Germinal center (tissue), 1 donor: Measurements from ENCODE around the gene PIGS.

Experiments used
- DNase-seq: peaks from one replicate; pipeline ENCODE4 v3.0.0; 2012; ENCODE audit warnings: mixed read lengths, low spot score

The PIGS gene

DNA sequence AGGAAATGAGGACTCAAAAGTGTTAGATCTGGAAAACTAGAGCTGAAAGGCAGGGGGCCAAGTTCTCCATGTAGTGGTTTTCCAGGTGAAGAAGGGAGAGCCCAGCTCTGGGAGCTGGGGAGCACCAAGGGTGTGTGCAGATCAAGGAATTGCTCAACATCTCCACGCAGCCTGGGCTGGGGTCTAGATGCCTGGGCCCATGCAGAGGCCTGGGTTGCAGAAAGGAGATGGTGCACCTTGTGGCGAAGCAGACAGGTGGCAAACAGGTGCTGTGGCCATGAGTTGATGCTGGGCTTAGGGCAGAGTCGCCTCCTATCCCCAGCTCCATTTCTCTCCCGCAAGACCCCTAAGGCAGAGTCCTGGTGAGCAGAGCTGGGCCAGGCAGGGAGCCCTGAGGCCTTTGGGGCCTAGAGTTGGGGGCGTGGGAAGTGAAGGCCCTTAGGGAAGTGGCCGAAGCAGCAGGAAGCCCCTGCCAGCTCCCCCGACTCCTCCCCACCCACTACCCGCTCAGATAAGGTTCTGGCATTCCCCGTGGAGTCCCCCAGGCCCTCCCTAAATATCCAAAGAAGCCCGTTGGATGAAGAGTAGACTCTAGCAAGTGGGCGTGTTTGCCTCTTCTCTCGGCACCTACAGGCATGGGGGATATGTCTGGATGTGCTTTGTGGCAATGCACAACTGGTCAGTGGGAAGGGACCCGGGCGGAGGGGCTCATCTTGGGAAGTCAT is 64.4 kb downstream of the PIGS start:
- DNase-seq: no peak

DNA sequence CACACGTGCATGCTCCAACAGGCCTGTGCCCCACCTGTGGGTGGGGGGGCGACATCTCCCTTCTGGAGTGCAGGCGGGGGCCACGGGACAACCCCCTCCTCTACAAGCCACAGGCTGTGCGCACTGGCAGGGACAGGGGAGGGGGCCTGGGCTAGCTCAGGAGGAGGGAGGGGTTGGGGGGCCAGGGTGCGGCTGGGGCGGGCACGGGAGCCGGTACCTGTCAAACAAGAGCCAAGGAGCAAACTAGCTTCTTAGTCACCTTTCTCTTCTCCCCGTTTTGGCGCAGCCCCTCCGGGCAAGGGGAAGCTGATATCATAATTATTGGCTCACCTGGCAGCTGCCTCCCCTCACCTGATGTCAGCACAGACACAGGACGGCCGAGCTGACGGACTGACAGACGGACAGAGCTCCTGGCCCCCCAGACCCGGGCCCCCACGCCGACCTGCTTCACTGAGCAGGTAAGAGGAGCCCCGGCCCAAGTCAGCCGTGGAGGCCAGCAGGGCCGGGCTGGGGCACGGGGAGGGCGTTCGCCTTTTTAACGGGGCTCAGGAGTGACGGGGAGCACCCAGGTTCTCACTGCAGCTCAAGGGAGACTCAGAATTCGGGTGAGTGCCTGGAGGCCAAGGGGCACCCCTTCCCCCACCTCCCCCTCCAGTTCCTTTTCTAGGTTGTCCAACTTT is 65.2 kb downstream of the PIGS start, which contains the start of gene FOXN1:
Gene FOXN1 (plus strand): TSS at position 363 of the 680 bp plus-strand sequence. CDS start 17,622 bp downstream, outside the sequence.
- DNase-seq: no peak

DNA sequence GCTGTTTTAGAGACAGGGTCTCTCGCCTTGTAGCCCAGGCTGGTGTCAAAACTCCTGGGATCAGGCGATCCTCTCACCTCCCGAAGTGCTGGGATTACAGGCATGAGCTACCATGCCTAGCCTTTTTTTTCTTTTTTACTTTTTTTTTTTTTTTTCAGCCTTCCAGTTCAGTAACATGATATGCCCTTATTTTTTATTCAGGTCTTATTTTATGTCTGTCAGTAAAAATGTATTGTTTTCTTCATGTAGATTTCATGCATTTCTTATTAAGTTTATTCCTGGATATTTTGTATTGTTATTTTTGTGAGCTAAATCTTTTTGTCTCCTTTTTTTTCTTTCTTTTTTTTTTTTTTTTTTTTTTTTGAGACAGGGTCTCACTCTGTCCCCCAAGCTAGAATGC is 67.9 kb downstream of the PIGS start:
- no peak for DNase-seq
